SK-N-SH (cell line): ENCODE measurements around the gene CLEC18A. TPM values are rescaled to one million over a fixed set of nuclear protein-coding genes. Genes with fewer than 3 reads are reported as not detected.

Source experiments
- CTCF ChIA-PET: fragments of 300-600, 350-600 bp; formaldehyde crosslinking; extraction: SDS; loops from one replicate; lab custom pipeline; 2021; lab: Yijun Ruan, JAX
- POLR2A ChIA-PET: fragments of 350-600 bp; sonication (Branson Sonifier 250); formaldehyde crosslinking; extraction: SDS; loops from one replicate; lab custom pipeline; 2020; ENCODE audit warnings: antibody characterized with exemption, inconsistent platforms; lab: Yijun Ruan, JAX
- DNase-seq: peaks from one replicate; pipeline ENCODE4 v3.0.0; 2012
- H2AFZ ChIP-seq: fragments of 200-600 bp; sonication (generic); 2 replicates; pipeline ENCODE4 v1.8.1; 2016; ENCODE audit warnings: antibody characterized with exemption, mild to moderate bottlenecking, low read depth
- H3F3A ChIP-seq: fragments of 200-600 bp; sonication (generic); replicated peaks from 2 replicates; pipeline ENCODE3; 2016; ENCODE audit warnings: antibody characterized with exemption, mild to moderate bottlenecking; ENCODE audit not compliant: insufficient read depth
- H3K27ac ChIP-seq, 2 experiments: fragments of 200-500 bp in 1 of 2; fragments of 200-600 bp in 1 of 2; sonication (Bioruptor generic) in 1 of 2; sonication (generic), shearing (Covaris generic) in 1 of 2; 2 replicates each; pipeline versions ENCODE4 v1.5.1 to v1.6.1; 2014 to 2016; ENCODE audit warnings: low read depth in 2 of 2, inconsistent platforms in 1 of 2, low read length in 1 of 2, mild to moderate bottlenecking in 1 of 2, mixed read lengths in 1 of 2
- H3K27me3 ChIP-seq: fragments of 200-600 bp; sonication (generic), shearing (Covaris generic); 2 replicates; pipeline ENCODE4 v1.6.1; 2016; ENCODE audit warnings: mixed run types; ENCODE audit not compliant: insufficient read depth
- H3K36me3 ChIP-seq, 2 experiments: fragments of 200-500 bp in 1 of 2; fragments of 200-600 bp in 1 of 2; sonication (Bioruptor generic) in 1 of 2; sonication (generic) in 1 of 2; replicated peaks in 1 of 2; 2 replicates each; pipeline versions ENCODE3 to v1.5.1; 2014 to 2016; ENCODE audit warnings: low read length in 1 of 2, mild to moderate bottlenecking in 1 of 2; ENCODE audit not compliant: insufficient read depth in 2 of 2, control insufficient read depth in 1 of 2
- H3K4me1 ChIP-seq, 2 experiments: fragments of 200-500 bp in 1 of 2; fragments of 200-600 bp in 1 of 2; sonication (Bioruptor generic) in 1 of 2; sonication (generic), shearing (Covaris generic) in 1 of 2; 2 replicates each; pipeline versions ENCODE4 v1.5.1 to v1.6.1; 2014 to 2016; ENCODE audit warnings: low read depth in 1 of 2, low read length in 1 of 2, mixed run types in 1 of 2; ENCODE audit not compliant: insufficient read depth in 2 of 2, control insufficient read depth in 1 of 2
- H3K4me2 ChIP-seq: fragments of 200-600 bp; sonication (generic), shearing (Covaris generic); 2 replicates; pipeline ENCODE4 v1.6.1; 2017; ENCODE audit warnings: mixed run types
- H3K4me3 ChIP-seq, 2 experiments: fragments of 200-500 bp in 1 of 2; fragments of 200-600 bp in 1 of 2; sonication (Bioruptor generic) in 1 of 2; sonication (generic), shearing (Covaris generic) in 1 of 2; 2 replicates each; pipeline versions ENCODE4 v1.5.1 to v1.8.1; 2014 to 2016; ENCODE audit warnings: low read depth in 2 of 2, inconsistent platforms in 1 of 2, low read length in 1 of 2, mild to moderate bottlenecking in 1 of 2, mixed read lengths in 1 of 2, moderate library complexity in 1 of 2
- H3K79me2 ChIP-seq: fragments of 200-600 bp; sonication (generic); 2 replicates; pipeline ENCODE4 v1.8.1; 2017; ENCODE audit warnings: mild to moderate bottlenecking; ENCODE audit not compliant: insufficient read depth
- H3K9ac ChIP-seq: fragments of 200-600 bp; sonication (generic); 2 replicates; pipeline ENCODE4 v1.6.1; 2017; ENCODE audit warnings: mixed run types
- H3K9me2 ChIP-seq: fragments of 200-600 bp; sonication (generic); 2 replicates; pipeline ENCODE4 v1.6.1; 2017; ENCODE audit warnings: mixed run types
- H3K9me3 ChIP-seq: fragments of 200-600 bp; sonication (generic); 2 replicates; pipeline ENCODE4 v1.6.1; 2017; ENCODE audit warnings: mixed run types, mild to moderate bottlenecking, moderate library complexity
- H4K20me1 ChIP-seq: fragments of 200-600 bp; sonication (generic); 2 replicates; pipeline ENCODE4 v1.6.1; 2017; ENCODE audit warnings: mild to moderate bottlenecking, mixed run types; ENCODE audit not compliant: insufficient read depth
- FOSL2 ChIP-seq: IDR thresholded peaks from 2 replicates; pipeline ENCODE4 v1.4.0; 2012; ENCODE audit warnings: low read depth, mild to moderate bottlenecking, moderate library complexity, borderline replicate concordance
- GABPA ChIP-seq: IDR thresholded peaks from 2 replicates; pipeline ENCODE4 v1.4.0; 2012; ENCODE audit warnings: low read depth, mild to moderate bottlenecking
- GATA2 ChIP-seq: sonication (generic); formaldehyde crosslinking; IDR thresholded peaks from 2 replicates; pipeline ENCODE4 v1.5.0; 2020; ENCODE audit warnings: mild to moderate bottlenecking, missing genetic modification reagents
- MXI1 ChIP-seq: IDR thresholded peaks from 2 replicates; pipeline ENCODE4 v1.6.1; 2012; ENCODE audit warnings: mild to moderate bottlenecking, low read depth, low read length, improper control_type of control experiment
- NFIC ChIP-seq: IDR thresholded peaks from 2 replicates; pipeline ENCODE4 v1.4.0; 2012; ENCODE audit warnings: borderline replicate concordance
- PBX3 ChIP-seq: IDR thresholded peaks from 2 replicates; pipeline ENCODE4; 2012
- RCOR1 ChIP-seq: fragments of 150-350 bp; IDR thresholded peaks from 2 replicates; pipeline ENCODE4 v1.6.1; 2017; ENCODE audit warnings: antibody characterized with exemption, low read length
- REST ChIP-seq: IDR thresholded peaks from 2 replicates; pipeline ENCODE4 v1.6.1; 2012; ENCODE audit warnings: mild to moderate bottlenecking, low read depth, low read length, moderate library complexity
- RFX5 ChIP-seq: IDR thresholded peaks from 2 replicates; pipeline ENCODE4 v1.6.1; 2012; ENCODE audit warnings: mild to moderate bottlenecking, improper control_type of control experiment, low read length
- SIN3A ChIP-seq: IDR thresholded peaks from 2 replicates; pipeline ENCODE4 v1.6.1; 2012; ENCODE audit warnings: low read depth, mild to moderate bottlenecking, low read length, moderate library complexity, borderline replicate concordance
- TAF1 ChIP-seq: IDR thresholded peaks from 2 replicates; pipeline ENCODE4 v1.6.1; 2012; ENCODE audit warnings: low read depth, mild to moderate bottlenecking, low read length, moderate library complexity, borderline replicate concordance
- TCF12 ChIP-seq: IDR thresholded peaks from 2 replicates; pipeline ENCODE4 v1.4.0; 2012
- TEAD4 ChIP-seq: IDR thresholded peaks from 2 replicates; pipeline ENCODE4 v1.4.0; 2012; ENCODE audit warnings: mild to moderate bottlenecking, borderline replicate concordance; ENCODE audit not compliant: insufficient read depth
- YY1 ChIP-seq: IDR thresholded peaks from 2 replicates; pipeline ENCODE4 v1.4.0; 2012; ENCODE audit warnings: low read depth, mild to moderate bottlenecking
- WGBS: methylation state at CpG from one replicate; pipeline ENCODE4 v1.1.6; 2017; ENCODE audit warnings: low lambda C conversion rate; 5-methylcytosine and 5-hydroxymethylcytosine counted together
- polyA plus RNA-seq, 3 experiments: library from polyadenylated mRNA; depleted of rRNA; stranded (reverse); fragments of >200 nt; gene quantifications; 2 replicates each; pipeline ENCODE4 v1.2.3, GENCODE V29; 2012
- TF ChIP-seq, protein P1 (sequence below): IDR thresholded peaks from 2 replicates; pipeline ENCODE4 v1.4.0; 2012; ENCODE audit warnings: low read depth, borderline replicate concordance

Gene CLEC18A
- polyA plus RNA-seq, 1 of the 3 experiments (the other 2 are of a cell fraction): 0.20 TPM

- 97% methylated on average over 8 of the region's 8 CpGs for WGBS
- Histone ChIP-seq H3K36me3 (peaks cover 4 to 6% of the 10 kb centered on the region in 2 experiments), H3K4me2 (no peak overlapping the region), H3K27me3 (no peaks in the 10 kb centered on the region), H3K27ac (no peak overlapping the region), H3K4me1 (no peaks in the 10 kb centered on the region), H3F3A (no peaks in the 10 kb centered on the region), H3K4me3 (no peak overlapping the region), H2AFZ (no peak overlapping the region), H3K9me2 (no peaks in the 10 kb centered on the region), H3K79me2 (no peaks in the 10 kb centered on the region), H3K9ac (no peak overlapping the region), H4K20me1 (no peaks in the 10 kb centered on the region)
- no peak for DNase-seq
- CTCF ChIA-PET: no interaction called here
- TF ChIP-seq FOSL2 (no peak), RCOR1 (no peak), PBX3 (no peak), RFX5 (no peak), YY1 (no peak), REST (no peak), NFIC (no peak), TCF12 (no peak), SIN3A (no peak)
- TF ChIP-seq, all 33 proteins: peak for 0
- POLR2A ChIA-PET: no interaction called here
- H3K9me3 ChIP-seq: no peaks in the 10 kb centered on the region
Measured at GRCh38 chr16:69909043-69909442, 42.1 kb upstream of the CLEC18A start.

GRCh38 chr16:69909760-69910159, 41.4 kb upstream of the CLEC18A start:
- no peak overlapping the region for H3K4me3 ChIP-seq
- peaks cover 4 to 6% of the 10 kb centered on the region in 2 experiments for H3K36me3 ChIP-seq
- H3K27me3 ChIP-seq: no peaks in the 10 kb centered on the region
- CTCF ChIA-PET: interaction anchor here (0.7 to 1.2 kb wide), 2 partner anchors 9 to 80 kb away, joined by 3 read pairs; no protein-coding TSS in a partner anchor
- no peak for TF ChIP-seq NFIC
- no peak for TF ChIP-seq TEAD4
- TF ChIP-seq RFX5: no peak
- no peak for TF ChIP-seq MXI1
- no peak for TF ChIP-seq TAF1
- no peak for TF ChIP-seq GABPA
- TF ChIP-seq, protein P1, sequence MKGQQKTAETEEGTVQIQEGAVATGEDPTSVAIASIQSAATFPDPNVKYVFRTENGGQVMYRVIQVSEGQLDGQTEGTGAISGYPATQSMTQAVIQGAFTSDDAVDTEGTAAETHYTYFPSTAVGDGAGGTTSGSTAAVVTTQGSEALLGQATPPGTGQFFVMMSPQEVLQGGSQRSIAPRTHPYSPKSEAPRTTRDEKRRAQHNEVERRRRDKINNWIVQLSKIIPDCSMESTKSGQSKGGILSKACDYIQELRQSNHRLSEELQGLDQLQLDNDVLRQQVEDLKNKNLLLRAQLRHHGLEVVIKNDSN: no peak
- TF ChIP-seq SIN3A: no peak
- no peak for TF ChIP-seq YY1
- TF ChIP-seq RCOR1: no peak
- TF ChIP-seq GATA2 (CRISPR knock-in tag): no peak
- H3K27ac ChIP-seq: no peak overlapping the region
- DNase-seq: no peak
- H3K9ac ChIP-seq: no peak overlapping the region
- no peaks in the 10 kb centered on the region for H3K9me3 ChIP-seq
- H2AFZ ChIP-seq: no peak overlapping the region
- no peaks in the 10 kb centered on the region for H3K79me2 ChIP-seq
- no peaks in the 10 kb centered on the region for H3K4me1 ChIP-seq
- POLR2A ChIA-PET: no interaction called here
- no peaks in the 10 kb centered on the region for H4K20me1 ChIP-seq
- no peak overlapping the region for H3K4me2 ChIP-seq
- H3K9me2 ChIP-seq: no peaks in the 10 kb centered on the region
- WGBS: 95% methylated on average over 7 of the region's 7 CpGs
- no peaks in the 10 kb centered on the region for H3F3A ChIP-seq
